Measurements from ENCODE around the gene ACBD6.
"Not testable (repeated sequence)": the region's sequence is repeated elsewhere in the genome, so short reads cannot be mapped to it uniquely, and the experiment has no call there.

Gene ACBD6

GRCh38 chr1:180489313-180489712 lies 13.1 kb downstream of the ACBD6 start:
- WGBS (ENCODE audit: insufficient coverage, insufficient read length), result no CpG with 5 or more reads among the region's 2 CpGs
- DNase-seq (ENCODE audit: low read depth, low spot score), result no peak
- H3K4me3 ChIP-seq (ENCODE audit: low read length), result no peak overlapping the region
- no peaks in the 10 kb centered on the region for H3K36me3 ChIP-seq (ENCODE audit: control insufficient read depth, insufficient read depth, low read length)
- H3K9me3 ChIP-seq (ENCODE audit: control insufficient read depth, insufficient read depth, low read length), result no peaks in the 10 kb centered on the region
- H3K27me3 ChIP-seq (ENCODE audit: control insufficient read depth, insufficient read depth, low read length), result no peaks in the 10 kb centered on the region
- no peaks in the 10 kb centered on the region for H3K4me1 ChIP-seq (ENCODE audit: control insufficient read depth, insufficient read depth, low read length)
- no peak overlapping the region for H3K27ac ChIP-seq (ENCODE audit: low read length)

GRCh38 chr1:180488661-180489060 lies 13.7 kb downstream of the ACBD6 start:
- Histone ChIP-seq H3K27me3 (ENCODE audit: control insufficient read depth, insufficient read depth, low read length) (no peaks in the 10 kb centered on the region), H3K9me3 (ENCODE audit: control insufficient read depth, insufficient read depth, low read length) (no peaks in the 10 kb centered on the region), H3K4me1 (ENCODE audit: control insufficient read depth, insufficient read depth, low read length) (no peaks in the 10 kb centered on the region), H3K36me3 (ENCODE audit: control insufficient read depth, insufficient read depth, low read length) (no peaks in the 10 kb centered on the region), H3K4me3 (ENCODE audit: low read length) (no peak overlapping the region), H3K27ac (ENCODE audit: low read length) (no peak overlapping the region)
- WGBS (ENCODE audit: insufficient coverage, insufficient read length), result no CpG with 5 or more reads among the region's 2 CpGs
- no peak for DNase-seq (ENCODE audit: low read depth, low spot score)

GRCh38 chr1:180486092-180486491 lies 16.3 kb downstream of the ACBD6 start:
- H3K4me3 ChIP-seq (ENCODE audit: low read length), result no peak overlapping the region
- DNase-seq (ENCODE audit: low read depth, low spot score), result peak; percentile 13
- H3K4me1 ChIP-seq (ENCODE audit: control insufficient read depth, insufficient read depth, low read length), result no peaks in the 10 kb centered on the region
- no peak overlapping the region for H3K27ac ChIP-seq (ENCODE audit: low read length)
- no CpG with 5 or more reads among the region's 1 CpG for WGBS (ENCODE audit: insufficient coverage, insufficient read length)
- H3K36me3 ChIP-seq (ENCODE audit: control insufficient read depth, insufficient read depth, low read length), result no peaks in the 10 kb centered on the region
- no peaks in the 10 kb centered on the region for H3K27me3 ChIP-seq (ENCODE audit: control insufficient read depth, insufficient read depth, low read length)
- H3K9me3 ChIP-seq (ENCODE audit: control insufficient read depth, insufficient read depth, low read length), result no peaks in the 10 kb centered on the region

- WGBS (ENCODE audit: insufficient coverage, insufficient read length), result no CpG with 5 or more reads among the region's 8 CpGs
- no peaks in the 10 kb centered on the region for H3K4me1 ChIP-seq (ENCODE audit: control insufficient read depth, insufficient read depth, low read length)
- no peak overlapping the region for H3K27ac ChIP-seq (ENCODE audit: low read length)
- DNase-seq (ENCODE audit: low read depth, low spot score), result no peak
- no peaks in the 10 kb centered on the region for H3K27me3 ChIP-seq (ENCODE audit: control insufficient read depth, insufficient read depth, low read length)
- H3K4me3 ChIP-seq (ENCODE audit: low read length), result no peak overlapping the region
- no peaks in the 10 kb centered on the region for H3K36me3 ChIP-seq (ENCODE audit: control insufficient read depth, insufficient read depth, low read length)
- H3K9me3 ChIP-seq (ENCODE audit: control insufficient read depth, insufficient read depth, low read length), result no peaks in the 10 kb centered on the region
These were observed 17.9 kb downstream of the ACBD6 start for GRCh38 chr1:180484490-180484889.

- Histone ChIP-seq H3K36me3 (ENCODE audit: control insufficient read depth, insufficient read depth, low read length) (no peaks in the 10 kb centered on the region), H3K4me3 (ENCODE audit: low read length) (no peak overlapping the region), H3K27ac (ENCODE audit: low read length) (no peak overlapping the region), H3K27me3 (ENCODE audit: control insufficient read depth, insufficient read depth, low read length) (no peaks in the 10 kb centered on the region), H3K4me1 (ENCODE audit: control insufficient read depth, insufficient read depth, low read length) (no peaks in the 10 kb centered on the region), H3K9me3 (ENCODE audit: control insufficient read depth, insufficient read depth, low read length) (no peaks in the 10 kb centered on the region)
- DNase-seq (ENCODE audit: low read depth, low spot score), result peak; percentile 29
- WGBS (ENCODE audit: insufficient coverage, insufficient read length), result no CpG with 5 or more reads among the region's 10 CpGs
These were observed 19.7 kb downstream of the ACBD6 start for GRCh38 chr1:180482425-180483275.

- no peaks in the 10 kb centered on the region for H3K27me3 ChIP-seq (ENCODE audit: control insufficient read depth, insufficient read depth, low read length)
- no CpG with 5 or more reads among the region's 1 CpG for WGBS (ENCODE audit: insufficient coverage, insufficient read length)
- no peaks in the 10 kb centered on the region for H3K4me1 ChIP-seq (ENCODE audit: control insufficient read depth, insufficient read depth, low read length)
- no peaks in the 10 kb centered on the region for H3K9me3 ChIP-seq (ENCODE audit: control insufficient read depth, insufficient read depth, low read length)
- H3K27ac ChIP-seq (ENCODE audit: low read length), result no peak overlapping the region
- no peak for DNase-seq (ENCODE audit: low read depth, low spot score)
- H3K4me3 ChIP-seq (ENCODE audit: low read length), result no peak overlapping the region
- no peaks in the 10 kb centered on the region for H3K36me3 ChIP-seq (ENCODE audit: control insufficient read depth, insufficient read depth, low read length)
These were observed 32.3 kb downstream of the ACBD6 start for GRCh38 chr1:180470031-180470430.

- no peak for DNase-seq (ENCODE audit: low read depth, low spot score)
- no peaks in the 10 kb centered on the region for H3K9me3 ChIP-seq (ENCODE audit: control insufficient read depth, insufficient read depth, low read length)
- no peak overlapping the region for H3K27ac ChIP-seq (ENCODE audit: low read length)
- H3K4me3 ChIP-seq (ENCODE audit: low read length), result no peak overlapping the region
- no peaks in the 10 kb centered on the region for H3K27me3 ChIP-seq (ENCODE audit: control insufficient read depth, insufficient read depth, low read length)
- WGBS (ENCODE audit: insufficient coverage, insufficient read length), result no CpG with 5 or more reads among the region's 5 CpGs
- no peaks in the 10 kb centered on the region for H3K4me1 ChIP-seq (ENCODE audit: control insufficient read depth, insufficient read depth, low read length)
- no peaks in the 10 kb centered on the region for H3K36me3 ChIP-seq (ENCODE audit: control insufficient read depth, insufficient read depth, low read length)
These were observed 34.1 kb downstream of the ACBD6 start for GRCh38 chr1:180468311-180468710.

GRCh38 chr1:180462102-180462501 lies 40.3 kb downstream of the ACBD6 start:
- no peak overlapping the region for H3K4me3 ChIP-seq (ENCODE audit: low read length)
- H3K27ac ChIP-seq (ENCODE audit: low read length), result no peak overlapping the region
- no peaks in the 10 kb centered on the region for H3K36me3 ChIP-seq (ENCODE audit: control insufficient read depth, insufficient read depth, low read length)
- H3K9me3 ChIP-seq (ENCODE audit: control insufficient read depth, insufficient read depth, low read length), result no peaks in the 10 kb centered on the region
- DNase-seq (ENCODE audit: low read depth, low spot score), result no peak
- H3K4me1 ChIP-seq (ENCODE audit: control insufficient read depth, insufficient read depth, low read length), result no peaks in the 10 kb centered on the region
- no CpG with 5 or more reads among the region's 3 CpGs for WGBS (ENCODE audit: insufficient coverage, insufficient read length)
- H3K27me3 ChIP-seq (ENCODE audit: control insufficient read depth, insufficient read depth, low read length), result no peaks in the 10 kb centered on the region

- not testable (repeated sequence) for DNase-seq (ENCODE audit: low read depth, low spot score); H3K9me3 ChIP-seq (ENCODE audit: control insufficient read depth, insufficient read depth, low read length); H3K36me3 ChIP-seq (ENCODE audit: control insufficient read depth, insufficient read depth, low read length); H3K27me3 ChIP-seq (ENCODE audit: control insufficient read depth, insufficient read depth, low read length); H3K27ac ChIP-seq (ENCODE audit: low read length); H3K4me3 ChIP-seq (ENCODE audit: low read length); H3K4me1 ChIP-seq (ENCODE audit: control insufficient read depth, insufficient read depth, low read length)
- no CpG with 5 or more reads among the region's 4 CpGs for WGBS (ENCODE audit: insufficient coverage, insufficient read length)
These were observed 40.7 kb downstream of the ACBD6 start for GRCh38 chr1:180461682-180462081.

- Histone ChIP-seq H3K36me3 (ENCODE audit: control insufficient read depth, insufficient read depth, low read length) (no peaks in the 10 kb centered on the region), H3K27ac (ENCODE audit: low read length) (no peak overlapping the region), H3K4me1 (ENCODE audit: control insufficient read depth, insufficient read depth, low read length) (no peaks in the 10 kb centered on the region), H3K4me3 (ENCODE audit: low read length) (no peak overlapping the region), H3K27me3 (ENCODE audit: control insufficient read depth, insufficient read depth, low read length) (no peaks in the 10 kb centered on the region), H3K9me3 (ENCODE audit: control insufficient read depth, insufficient read depth, low read length) (no peaks in the 10 kb centered on the region)
- no peak for DNase-seq (ENCODE audit: low read depth, low spot score)
- WGBS (ENCODE audit: insufficient coverage, insufficient read length), result no CpG with 5 or more reads among the region's 2 CpGs
These were observed 43.6 kb downstream of the ACBD6 start for GRCh38 chr1:180458807-180459206.

GRCh38 chr1:180456191-180456590 lies 46.2 kb downstream of the ACBD6 start:
- Histone ChIP-seq H3K4me3 (ENCODE audit: low read length) (no peak overlapping the region), H3K9me3 (ENCODE audit: control insufficient read depth, insufficient read depth, low read length) (no peaks in the 10 kb centered on the region), H3K27ac (ENCODE audit: low read length) (no peak overlapping the region), H3K27me3 (ENCODE audit: control insufficient read depth, insufficient read depth, low read length) (no peaks in the 10 kb centered on the region), H3K4me1 (ENCODE audit: control insufficient read depth, insufficient read depth, low read length) (no peaks in the 10 kb centered on the region), H3K36me3 (ENCODE audit: control insufficient read depth, insufficient read depth, low read length) (no peaks in the 10 kb centered on the region)
- WGBS (ENCODE audit: insufficient coverage, insufficient read length), result no CpG with 5 or more reads among the region's 4 CpGs
- DNase-seq (ENCODE audit: low read depth, low spot score), result no peak

Data from iPS DF 6.9 (cell line).